Gastrocnemius medialis (tissue), 4 donors: ENCODE data around the gene FOSB. TPM values are rescaled to one million over a fixed set of nuclear protein-coding genes. Genes with fewer than 3 reads are reported as not detected.
"Not testable (repeated sequence)": the region's sequence is repeated elsewhere in the genome, so short reads cannot be mapped to it uniquely, and the experiment has no call there.

ENCODE experiments used
- ATAC-seq, 2 donors: fragments of 150-250 bp; one replicate each; pipeline ENCODE4 v1.9.1; 2016
- DNase-seq, 2 donors: peaks; one replicate each; pipeline ENCODE4 v3.0.0-alpha.2; 2019
- H3K27ac ChIP-seq, 4 donors: fragments of 200-600 bp; sonication (generic); 1 replicate in 1 of 4; 2 replicates in 3 of 4; pipeline ENCODE4 v1.5.1; 2016 to 2018; ENCODE audit warnings: mild to moderate bottlenecking in 2 of 4, moderate library complexity in 1 of 4
- H3K27me3 ChIP-seq, 3 donors: fragments of 200-600 bp; sonication (generic) in 2 of 3; 1 replicate in 1 of 3; 2 replicates in 2 of 3; pipeline versions ENCODE4 v1.5.1 to v1.6.0; 2016 to 2019; ENCODE audit warnings: mild to moderate bottlenecking in 1 of 3, moderate library complexity in 1 of 3
- H3K36me3 ChIP-seq, 2 donors: fragments of 200-600 bp; sonication (generic) in 1 of 2; one replicate each; pipeline ENCODE4 v1.5.1; 2017 to 2018
- H3K4me1 ChIP-seq, 2 donors: fragments of 200-600 bp; sonication (generic) in 1 of 2; one replicate each; pipeline ENCODE4 v1.5.1; 2016 to 2017; ENCODE audit warnings: mild to moderate bottlenecking in 2 of 2
- H3K4me3 ChIP-seq, 4 donors: fragments of 200-600 bp; sonication (generic) in 3 of 4; 1 replicate in 1 of 4; 2 replicates in 3 of 4; pipeline ENCODE4 v1.5.1; 2016 to 2019; ENCODE audit warnings: mild to moderate bottlenecking in 2 of 4
- H3K9me3 ChIP-seq, 3 donors: fragments of 200-600 bp; sonication (generic) in 2 of 3; 1 replicate in 1 of 3; 2 replicates in 2 of 3; pipeline ENCODE4 v1.5.1; 2016 to 2019
- POLR2A ChIP-seq, 2 donors: fragments of 450-650 bp; IDR thresholded peaks; one replicate each; pipeline ENCODE4 v1.6.1; 2017; ENCODE audit warnings: antibody characterized with exemption in 2 of 2, mild to moderate bottlenecking in 2 of 2, moderate library complexity in 2 of 2
- in situ Hi-C, 4 donors: fragments of 200-750 bp; cut with MboI; loops; one replicate each; pipeline versions ENCODE4 v1.15.0 to v1.8.0; 2017; ENCODE audit warnings: low sequenced_read_pairs in 4 of 4
- intact Hi-C: fragments of 100-400 bp; cut with DNase I; formaldehyde crosslinking; loops from one replicate; pipeline ENCODE4 v1.15.1; 2023; ENCODE audit warnings: low total_unique reads
- total RNA-seq, 4 donors: library from RNA; depleted of rRNA; stranded (reverse); fragments of >200 nt; gene quantifications; one replicate each; pipeline versions ENCODE4 v1.1.0 to v1.2.3, GENCODE V29; 2016
- TF ChIP-seq, protein P1 (sequence below), 5 experiments: fragments of 450-650 bp in 3 of 5; fragments of 200-600 bp in 2 of 5; sonication (generic) in 2 of 5; IDR thresholded peaks in 4 of 5; conservative IDR thresholded peaks in 1 of 5; 1 replicate in 4 of 5; 2 replicates in 1 of 5; pipeline ENCODE4 v1.5.1; 2016 to 2019; ENCODE audit warnings: antibody characterized with exemption in 5 of 5, mild to moderate bottlenecking in 3 of 5, moderate library complexity in 3 of 5

Gene FOSB
- total RNA-seq, 4 donors from 2014 or later, result 0.17 to 1.8 (median 1.6) TPM; not detected in 1

DNA sequence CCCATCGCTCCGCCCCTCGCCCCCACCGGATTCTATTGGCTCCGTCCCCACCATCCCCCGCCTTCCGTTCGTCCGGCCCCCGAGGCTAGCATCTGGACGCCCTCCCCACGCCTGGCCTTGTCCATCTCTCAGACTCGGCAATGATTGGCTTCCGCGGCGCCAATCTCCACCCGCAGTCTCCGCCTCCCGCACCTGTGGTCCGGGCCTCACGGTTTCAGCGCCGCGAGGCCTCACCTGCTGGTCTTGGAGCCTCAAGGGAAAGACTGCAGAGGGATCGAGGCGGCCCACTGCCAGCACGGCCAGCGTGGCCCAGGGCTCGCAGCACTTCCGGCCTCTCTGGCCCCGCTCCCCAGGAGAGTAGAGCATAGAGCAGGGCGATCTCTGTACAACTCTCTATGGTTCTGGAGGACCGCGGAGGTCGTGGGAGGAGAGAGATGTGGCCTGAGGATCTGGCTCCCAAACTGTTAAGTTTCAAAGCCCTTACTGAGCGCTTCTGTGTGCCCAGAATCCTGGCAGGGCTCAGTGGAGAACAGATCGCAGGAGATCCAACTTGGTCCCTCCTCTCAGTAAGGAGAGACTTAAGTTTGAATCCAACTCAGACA lies 44.1 kb upstream of the FOSB start, which contains the start of gene ERCC1:
Gene ERCC1, minus strand, starts transcription at position 329 of the 602 bp plus-strand sequence. CDS start 543 bp downstream, outside the sequence.
- Histone ChIP-seq H3K27me3 (no peaks in the 10 kb centered on the region), H3K9me3 (no peaks in the 10 kb centered on the region), H3K27ac (peak within 1 kb of the TSS; percentile 86 to 96 (median 92)), H3K4me1 (peaks cover 25 to 31% of the 10 kb centered on the region in 2 donors), H3K36me3 (peaks cover 0 to 9% of the 10 kb centered on the region in 2 donors), H3K4me3 (peak within 1 kb of the TSS; percentile 65 to 89 (median 78))
- intact Hi-C loops (loop anchor here (2.0 to 10.0 kb wide), 3 partner anchors 17 to 291 kb away; partner anchors contain the start of gene POLR1G), in situ Hi-C loops (no loop called here)
- TF ChIP-seq, protein P1, sequence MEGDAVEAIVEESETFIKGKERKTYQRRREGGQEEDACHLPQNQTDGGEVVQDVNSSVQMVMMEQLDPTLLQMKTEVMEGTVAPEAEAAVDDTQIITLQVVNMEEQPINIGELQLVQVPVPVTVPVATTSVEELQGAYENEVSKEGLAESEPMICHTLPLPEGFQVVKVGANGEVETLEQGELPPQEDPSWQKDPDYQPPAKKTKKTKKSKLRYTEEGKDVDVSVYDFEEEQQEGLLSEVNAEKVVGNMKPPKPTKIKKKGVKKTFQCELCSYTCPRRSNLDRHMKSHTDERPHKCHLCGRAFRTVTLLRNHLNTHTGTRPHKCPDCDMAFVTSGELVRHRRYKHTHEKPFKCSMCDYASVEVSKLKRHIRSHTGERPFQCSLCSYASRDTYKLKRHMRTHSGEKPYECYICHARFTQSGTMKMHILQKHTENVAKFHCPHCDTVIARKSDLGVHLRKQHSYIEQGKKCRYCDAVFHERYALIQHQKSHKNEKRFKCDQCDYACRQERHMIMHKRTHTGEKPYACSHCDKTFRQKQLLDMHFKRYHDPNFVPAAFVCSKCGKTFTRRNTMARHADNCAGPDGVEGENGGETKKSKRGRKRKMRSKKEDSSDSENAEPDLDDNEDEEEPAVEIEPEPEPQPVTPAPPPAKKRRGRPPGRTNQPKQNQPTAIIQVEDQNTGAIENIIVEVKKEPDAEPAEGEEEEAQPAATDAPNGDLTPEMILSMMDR (IDR thresholded peaks at IDR 0.05 in 4 of 5, conservative IDR thresholded peaks at IDR 0.05 in 1 of 5), result no peak
- peak; percentile 63 to 76 for TF ChIP-seq POLR2A (IDR thresholded peaks at IDR 0.05)
- peak; percentile 73 to 78 for ATAC-seq
- peak; percentile 76 to 89 for DNase-seq

- peaks cover 30 to 31% of the 10 kb centered on the region in 2 donors for H3K4me1 ChIP-seq
- H3K36me3 ChIP-seq, result peaks cover 0 to 6% of the 10 kb centered on the region in 2 donors
- H3K4me3 ChIP-seq, result peak overlapping the region; percentile 65 to 89 (median 78)
- H3K9me3 ChIP-seq, result no peaks in the 10 kb centered on the region
- intact Hi-C loops (loop anchor here (5.0 to 10.0 kb wide), 3 partner anchors 117 to 290 kb away; partner anchors contain the start of gene OPA3), in situ Hi-C loops (no loop called here)
- no peaks in the 10 kb centered on the region for H3K27me3 ChIP-seq
- TF ChIP-seq, protein P1 (IDR thresholded peaks at IDR 0.05 in 4 of 5, conservative IDR thresholded peaks at IDR 0.05 in 1 of 5), result no peak
- no peak for TF ChIP-seq POLR2A (IDR thresholded peaks at IDR 0.05)
- DNase-seq (peak; percentile 61 to 68), ATAC-seq (peak; percentile 68 to 78)
- H3K27ac ChIP-seq, result peak overlapping the region; percentile 86 to 96 (median 92)
Observed at GRCh38 chr19:45424191-45425058, 43.4 kb upstream of the FOSB start.

DNA sequence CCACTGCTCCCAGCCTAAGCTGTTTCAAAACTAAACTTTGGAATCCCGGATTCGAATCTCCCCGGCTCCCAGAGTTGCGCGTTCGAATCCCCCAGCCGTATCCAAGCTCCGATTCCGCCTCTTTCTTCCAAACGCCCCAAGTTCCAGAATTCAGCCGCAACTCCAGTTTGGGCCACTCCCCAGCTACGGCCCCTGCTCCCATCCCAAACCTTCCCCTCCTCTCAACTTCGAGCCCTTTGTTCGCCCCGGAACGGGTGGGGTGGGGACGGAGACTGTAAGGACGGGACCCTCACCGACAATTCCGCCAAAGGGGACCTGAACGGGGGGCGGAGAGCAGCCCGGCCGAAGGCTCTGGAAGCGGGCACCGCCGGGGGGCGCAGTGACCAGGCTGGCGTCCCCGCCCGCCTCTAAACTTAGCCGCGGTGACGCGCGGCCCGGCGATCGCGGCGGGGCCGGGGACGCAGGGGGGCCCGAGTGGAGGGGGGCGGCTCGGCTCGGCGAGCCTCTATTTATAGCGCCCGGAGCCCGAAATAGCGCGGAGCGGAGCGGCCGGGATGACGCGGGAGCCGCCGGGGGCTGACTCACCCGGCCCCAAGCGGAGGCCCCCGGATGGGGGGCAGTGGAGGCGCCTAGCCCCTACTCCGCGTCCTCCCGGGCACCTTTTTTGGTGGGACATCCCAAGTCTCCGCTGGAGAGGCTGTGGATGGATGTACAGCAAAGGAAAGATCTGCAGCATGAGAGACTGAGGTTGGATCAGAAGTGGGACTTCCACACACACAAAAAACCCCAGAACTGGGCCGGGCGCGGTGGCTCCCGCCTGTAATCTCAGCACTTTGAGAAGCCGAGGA lies 39.2 kb upstream of the FOSB start:
- Histone ChIP-seq H3K9me3 (no peaks in the 10 kb centered on the region), H3K4me1 (peaks cover 25 to 27% of the 10 kb centered on the region in 2 donors), H3K36me3 (no peaks in the 10 kb centered on the region), H3K27me3 (no peaks in the 10 kb centered on the region), H3K27ac (peak overlapping the region; percentile 87 to 96 (median 92)), H3K4me3 (peak overlapping the region; percentile 61 to 87 (median 62))
- intact Hi-C loops (loop anchor here (2.0 to 10.0 kb wide), 4 partner anchors 14 to 286 kb away; partner anchors contain the start of gene OPA3), in situ Hi-C loops (no loop called here)
- DNase-seq (peak; percentile 34 to 74), ATAC-seq (peak; percentile 34 to 36)
- peak; percentile 67 to 81 for TF ChIP-seq POLR2A (IDR thresholded peaks at IDR 0.05)
- TF ChIP-seq, protein P1 (IDR thresholded peaks at IDR 0.05 in 4 of 5, conservative IDR thresholded peaks at IDR 0.05 in 1 of 5), result peak; percentile 32 to 60 (median 51)

DNA sequence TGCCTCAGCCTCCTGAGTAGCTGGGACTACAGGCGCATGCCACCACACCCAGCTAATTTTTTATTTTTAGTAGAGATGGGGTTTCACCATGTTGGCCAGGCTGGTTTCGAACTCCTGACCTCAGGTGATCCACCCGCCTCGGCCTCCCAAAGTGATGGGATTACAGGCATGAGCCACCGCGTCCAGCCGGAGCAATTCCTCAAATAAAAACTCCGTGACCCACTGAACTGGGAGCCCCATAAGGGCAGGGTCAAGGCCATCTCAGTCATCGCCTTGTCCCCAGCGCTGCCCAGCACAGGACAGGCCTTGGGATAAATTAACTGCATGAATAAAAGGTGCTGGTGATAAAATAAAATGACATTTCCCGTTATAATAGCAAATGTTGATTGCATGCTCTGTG lies 37.9 kb upstream of the FOSB start:
- ATAC-seq, H3K27me3 ChIP-seq, in situ Hi-C loops, H3K36me3 ChIP-seq, H3K4me3 ChIP-seq, H3K9me3 ChIP-seq, DNase-seq: not testable (repeated sequence)
- Histone ChIP-seq H3K4me1 (peaks cover 16 to 17% of the 10 kb centered on the region in 2 donors), H3K27ac (peak overlapping the region; percentile 87 to 96 (median 92))
- intact Hi-C loops, result loop anchor here (2.0 to 10.0 kb wide), 4 partner anchors 13 to 285 kb away; partner anchors contain the start of gene OPA3

DNA sequence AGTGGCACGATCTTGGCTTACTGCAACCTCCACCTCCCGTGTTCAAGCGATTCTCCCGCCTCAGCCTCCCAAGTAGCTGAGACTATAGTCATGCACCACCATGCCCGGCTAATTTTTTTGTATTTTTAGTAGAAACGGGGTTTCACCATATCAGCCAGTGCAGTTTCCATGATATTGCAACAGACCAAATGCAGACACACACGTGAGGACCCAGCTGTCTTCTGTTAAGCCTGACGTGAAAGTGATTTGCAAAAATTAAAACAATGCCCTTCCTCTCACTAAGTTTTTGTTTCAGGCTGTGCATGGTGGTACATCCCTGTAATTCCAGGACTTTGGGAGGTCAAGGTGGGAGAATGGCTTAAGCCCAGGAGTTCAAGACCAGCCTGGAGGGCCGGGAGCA lies 36.8 kb upstream of the FOSB start:
- in situ Hi-C loops, H3K36me3 ChIP-seq, H3K9me3 ChIP-seq, H3K27me3 ChIP-seq, H3K4me3 ChIP-seq, intact Hi-C loops, DNase-seq, ATAC-seq, H3K27ac ChIP-seq, H3K4me1 ChIP-seq: not testable (repeated sequence)

DNA sequence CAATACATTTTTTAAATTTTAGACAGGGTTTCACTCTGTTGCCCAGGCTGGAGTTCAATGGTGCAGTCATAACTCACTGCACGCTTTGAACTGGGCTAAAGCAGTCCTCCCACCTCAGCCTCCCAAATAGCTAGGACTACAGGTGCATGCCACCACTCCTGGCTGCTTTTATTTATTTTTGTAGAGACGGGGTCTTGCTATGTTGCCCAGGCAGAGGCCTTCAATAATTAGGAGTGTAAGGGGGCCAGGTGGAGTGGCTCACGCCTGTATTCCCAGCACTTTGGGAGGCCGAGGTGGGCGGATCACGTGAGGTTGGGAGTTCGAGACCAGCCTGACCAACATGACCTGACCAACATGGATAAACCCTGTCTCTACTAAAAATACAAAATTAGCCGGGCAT lies 35.3 kb upstream of the FOSB start:
- in situ Hi-C loops, H3K4me1 ChIP-seq, intact Hi-C loops, ATAC-seq, H3K36me3 ChIP-seq, H3K27me3 ChIP-seq, H3K9me3 ChIP-seq, H3K4me3 ChIP-seq, DNase-seq, H3K27ac ChIP-seq: not testable (repeated sequence)
